SK-N-SH (cell line): ENCODE measurements around the gene FAM120A. TPM values are rescaled to one million over a fixed set of nuclear protein-coding genes. Genes with fewer than 3 reads are reported as not detected.

Experiments used
- CTCF ChIA-PET: fragments of 300-600, 350-600 bp; formaldehyde crosslinking; extraction: SDS; loops from one replicate; lab custom pipeline; 2021; lab: Yijun Ruan, JAX
- POLR2A ChIA-PET: fragments of 350-600 bp; sonication (Branson Sonifier 250); formaldehyde crosslinking; extraction: SDS; loops from one replicate; lab custom pipeline; 2020; ENCODE audit warnings: antibody characterized with exemption, inconsistent platforms; lab: Yijun Ruan, JAX
- DNase-seq: peaks from one replicate; pipeline ENCODE4 v3.0.0; 2012
- H2AFZ ChIP-seq: fragments of 200-600 bp; sonication (generic); 2 replicates; pipeline ENCODE4 v1.8.1; 2016; ENCODE audit warnings: antibody characterized with exemption, mild to moderate bottlenecking, low read depth
- H3F3A ChIP-seq: fragments of 200-600 bp; sonication (generic); replicated peaks from 2 replicates; pipeline ENCODE3; 2016; ENCODE audit warnings: antibody characterized with exemption, mild to moderate bottlenecking; ENCODE audit not compliant: insufficient read depth
- H3K27ac ChIP-seq, 2 experiments: fragments of 200-500 bp in 1 of 2; fragments of 200-600 bp in 1 of 2; sonication (Bioruptor generic) in 1 of 2; sonication (generic), shearing (Covaris generic) in 1 of 2; 2 replicates each; pipeline versions ENCODE4 v1.5.1 to v1.6.1; 2014 to 2016; ENCODE audit warnings: low read depth in 2 of 2, inconsistent platforms in 1 of 2, low read length in 1 of 2, mild to moderate bottlenecking in 1 of 2, mixed read lengths in 1 of 2
- H3K27me3 ChIP-seq: fragments of 200-600 bp; sonication (generic), shearing (Covaris generic); 2 replicates; pipeline ENCODE4 v1.6.1; 2016; ENCODE audit warnings: mixed run types; ENCODE audit not compliant: insufficient read depth
- H3K36me3 ChIP-seq, 2 experiments: fragments of 200-500 bp in 1 of 2; fragments of 200-600 bp in 1 of 2; sonication (Bioruptor generic) in 1 of 2; sonication (generic) in 1 of 2; replicated peaks in 1 of 2; 2 replicates each; pipeline versions ENCODE3 to v1.5.1; 2014 to 2016; ENCODE audit warnings: low read length in 1 of 2, mild to moderate bottlenecking in 1 of 2; ENCODE audit not compliant: insufficient read depth in 2 of 2, control insufficient read depth in 1 of 2
- H3K4me1 ChIP-seq, 2 experiments: fragments of 200-500 bp in 1 of 2; fragments of 200-600 bp in 1 of 2; sonication (Bioruptor generic) in 1 of 2; sonication (generic), shearing (Covaris generic) in 1 of 2; 2 replicates each; pipeline versions ENCODE4 v1.5.1 to v1.6.1; 2014 to 2016; ENCODE audit warnings: low read depth in 1 of 2, low read length in 1 of 2, mixed run types in 1 of 2; ENCODE audit not compliant: insufficient read depth in 2 of 2, control insufficient read depth in 1 of 2
- H3K4me2 ChIP-seq: fragments of 200-600 bp; sonication (generic), shearing (Covaris generic); 2 replicates; pipeline ENCODE4 v1.6.1; 2017; ENCODE audit warnings: mixed run types
- H3K4me3 ChIP-seq, 2 experiments: fragments of 200-500 bp in 1 of 2; fragments of 200-600 bp in 1 of 2; sonication (Bioruptor generic) in 1 of 2; sonication (generic), shearing (Covaris generic) in 1 of 2; 2 replicates each; pipeline versions ENCODE4 v1.5.1 to v1.8.1; 2014 to 2016; ENCODE audit warnings: low read depth in 2 of 2, inconsistent platforms in 1 of 2, low read length in 1 of 2, mild to moderate bottlenecking in 1 of 2, mixed read lengths in 1 of 2, moderate library complexity in 1 of 2
- H3K79me2 ChIP-seq: fragments of 200-600 bp; sonication (generic); 2 replicates; pipeline ENCODE4 v1.8.1; 2017; ENCODE audit warnings: mild to moderate bottlenecking; ENCODE audit not compliant: insufficient read depth
- H3K9ac ChIP-seq: fragments of 200-600 bp; sonication (generic); 2 replicates; pipeline ENCODE4 v1.6.1; 2017; ENCODE audit warnings: mixed run types
- H3K9me2 ChIP-seq: fragments of 200-600 bp; sonication (generic); 2 replicates; pipeline ENCODE4 v1.6.1; 2017; ENCODE audit warnings: mixed run types
- H3K9me3 ChIP-seq: fragments of 200-600 bp; sonication (generic); 2 replicates; pipeline ENCODE4 v1.6.1; 2017; ENCODE audit warnings: mixed run types, mild to moderate bottlenecking, moderate library complexity
- H4K20me1 ChIP-seq: fragments of 200-600 bp; sonication (generic); 2 replicates; pipeline ENCODE4 v1.6.1; 2017; ENCODE audit warnings: mild to moderate bottlenecking, mixed run types; ENCODE audit not compliant: insufficient read depth
- CTCF ChIP-seq: fragments of 200-600 bp; sonication (generic); IDR thresholded peaks from 2 replicates; pipeline ENCODE4 v1.6.1; 2017; ENCODE audit warnings: antibody characterized with exemption, mild to moderate bottlenecking, moderate library complexity
- RCOR1 ChIP-seq: fragments of 150-350 bp; IDR thresholded peaks from 2 replicates; pipeline ENCODE4 v1.6.1; 2017; ENCODE audit warnings: antibody characterized with exemption, low read length
- SIN3A ChIP-seq: IDR thresholded peaks from 2 replicates; pipeline ENCODE4 v1.6.1; 2012; ENCODE audit warnings: low read depth, mild to moderate bottlenecking, low read length, moderate library complexity, borderline replicate concordance
- SMC3 ChIP-seq: IDR thresholded peaks from 2 replicates; pipeline ENCODE4 v1.6.1; 2012; ENCODE audit warnings: low read depth, low read length, improper control_type of control experiment
- TAF1 ChIP-seq: IDR thresholded peaks from 2 replicates; pipeline ENCODE4 v1.6.1; 2012; ENCODE audit warnings: low read depth, mild to moderate bottlenecking, low read length, moderate library complexity, borderline replicate concordance
- WGBS: methylation state at CpG from one replicate; pipeline ENCODE4 v1.1.6; 2017; ENCODE audit warnings: low lambda C conversion rate; 5-methylcytosine and 5-hydroxymethylcytosine counted together
- polyA plus RNA-seq, 3 experiments: library from polyadenylated mRNA; depleted of rRNA; stranded (reverse); fragments of >200 nt; gene quantifications; 2 replicates each; pipeline ENCODE4 v1.2.3, GENCODE V29; 2012
- TF ChIP-seq, protein P1 (sequence below): IDR thresholded peaks from 2 replicates; pipeline ENCODE4 v1.4.0; 2012; ENCODE audit warnings: low read depth, borderline replicate concordance

The FAM120A gene
- polyA plus RNA-seq, 1 of the 3 experiments (the other 2 are of a cell fraction), result 58.6 TPM

- TF ChIP-seq CTCF (no peak), RCOR1 (no peak)
Observed at GRCh38 chr9:93415176-93415690, 36.3 kb upstream of the FAM120A start (continued).

DNA sequence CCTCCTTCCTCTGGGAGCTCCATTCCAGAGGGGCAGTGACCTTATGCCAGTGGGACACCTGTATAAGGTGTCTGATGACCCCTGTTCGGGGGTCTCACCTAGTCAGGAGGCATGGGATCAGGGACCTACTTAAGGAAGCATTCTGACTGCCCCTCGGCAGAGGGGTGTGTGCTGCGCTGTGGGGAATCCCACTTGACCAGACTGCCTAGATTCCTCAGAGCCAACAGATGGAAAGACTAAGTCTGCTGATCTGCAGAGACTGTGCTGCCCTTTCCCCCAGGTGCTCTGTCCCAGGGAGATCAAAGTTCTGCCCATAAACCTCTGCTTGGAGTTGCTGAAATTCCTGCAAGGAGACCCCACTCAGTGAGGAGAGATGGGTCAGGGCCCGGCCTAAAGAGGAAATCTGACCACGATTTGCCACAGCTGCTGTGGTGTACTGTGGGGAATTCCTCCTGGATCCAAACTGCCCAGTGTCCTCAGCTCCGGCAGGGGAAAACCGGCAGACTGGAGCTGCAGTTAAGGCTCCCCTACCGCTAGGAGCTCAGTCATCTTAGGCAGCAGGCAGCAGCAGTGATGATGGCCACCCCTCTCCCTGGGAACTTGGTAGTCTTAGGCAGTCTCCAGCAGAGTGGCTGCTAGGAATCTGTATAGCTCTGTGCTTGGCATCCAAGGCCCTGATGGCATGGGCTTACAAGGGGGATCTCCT, 34.8 kb upstream of the FAM120A start:
- H3K9ac ChIP-seq, result no peak overlapping the region
- no peak overlapping the region for H3K27ac ChIP-seq
- H3K27me3 ChIP-seq, result no peaks in the 10 kb centered on the region
- TF ChIP-seq, protein P1, sequence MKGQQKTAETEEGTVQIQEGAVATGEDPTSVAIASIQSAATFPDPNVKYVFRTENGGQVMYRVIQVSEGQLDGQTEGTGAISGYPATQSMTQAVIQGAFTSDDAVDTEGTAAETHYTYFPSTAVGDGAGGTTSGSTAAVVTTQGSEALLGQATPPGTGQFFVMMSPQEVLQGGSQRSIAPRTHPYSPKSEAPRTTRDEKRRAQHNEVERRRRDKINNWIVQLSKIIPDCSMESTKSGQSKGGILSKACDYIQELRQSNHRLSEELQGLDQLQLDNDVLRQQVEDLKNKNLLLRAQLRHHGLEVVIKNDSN, result no peak
- no peaks in the 10 kb centered on the region for H3K9me3 ChIP-seq
- ChIA-PET CTCF (no interaction called here), POLR2A (no interaction called here)
- no peak for DNase-seq
- H4K20me1 ChIP-seq, result no peaks in the 10 kb centered on the region
- H3K4me1 ChIP-seq, result no peaks in the 10 kb centered on the region
- H3K4me3 ChIP-seq, result no peak overlapping the region
- no peaks in the 10 kb centered on the region for H3K79me2 ChIP-seq
- H2AFZ ChIP-seq, result no peak overlapping the region
- no peaks in the 10 kb centered on the region for H3F3A ChIP-seq
- no peaks in the 10 kb centered on the region for H3K36me3 ChIP-seq
- 0% methylated on average over 2 of the region's 8 CpGs for WGBS
- H3K4me2 ChIP-seq, result no peak overlapping the region
- no peaks in the 10 kb centered on the region for H3K9me2 ChIP-seq

DNA sequence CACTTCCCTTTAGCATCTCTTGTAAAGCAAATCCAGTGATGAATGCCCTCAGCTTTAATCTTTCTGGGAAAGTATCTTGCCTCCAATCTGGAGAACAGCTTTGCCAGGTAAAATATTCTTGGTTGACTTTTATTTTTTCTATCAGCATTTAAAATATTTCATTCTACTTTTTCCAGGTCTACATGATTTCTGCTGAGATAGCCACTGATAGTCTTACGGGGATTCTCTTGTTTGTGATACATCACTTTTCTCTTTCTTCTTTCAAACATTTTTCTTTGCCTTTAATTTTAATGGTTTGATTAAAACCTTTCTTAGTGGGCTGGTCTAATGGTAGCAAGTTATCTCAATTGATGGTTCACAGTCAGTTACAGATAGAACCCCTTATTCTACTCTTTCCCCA, 33.9 kb upstream of the FAM120A start:
- WGBS, result 58% methylated on average over 1 of the region's 1 CpG
- H4K20me1 ChIP-seq, result no peaks in the 10 kb centered on the region
- ChIA-PET POLR2A (no interaction called here), CTCF (no interaction called here)
- H3K4me3 ChIP-seq, result no peak overlapping the region
- no peak overlapping the region for H3K4me2 ChIP-seq
- TF ChIP-seq TAF1, result no peak
- TF ChIP-seq SMC3, result no peak
- TF ChIP-seq SIN3A, result no peak
- H3K27me3 ChIP-seq, result no peaks in the 10 kb centered on the region
- H3K9me2 ChIP-seq, result no peaks in the 10 kb centered on the region
- no peaks in the 10 kb centered on the region for H3K4me1 ChIP-seq
- no peak for DNase-seq
- H3K9me3 ChIP-seq, result no peaks in the 10 kb centered on the region
- H2AFZ ChIP-seq, result no peak overlapping the region
- no peaks in the 10 kb centered on the region for H3K79me2 ChIP-seq
- H3K9ac ChIP-seq, result no peak overlapping the region
- no peaks in the 10 kb centered on the region for H3K36me3 ChIP-seq
- no peaks in the 10 kb centered on the region for H3F3A ChIP-seq
- no peak overlapping the region for H3K27ac ChIP-seq
